Occipital lobe (tissue), 2 donors: ENCODE data around the gene GPR63. TPM values are rescaled to one million over a fixed set of nuclear protein-coding genes. Genes with fewer than 3 reads are reported as not detected.

ENCODE experiments used
- DNase-seq: peaks from one replicate; lab custom pipeline; 2025; lab: John Stamatoyannopoulos, UW
- total RNA-seq: library from RNA; depleted of rRNA; stranded (reverse); fragments of >200 nt; gene quantifications from one replicate; pipeline ENCODE4 v1.2.3, GENCODE V29; 2014

GPR63 gene
- total RNA-seq, 1 donor from 2014 or later, result 27.9 TPM

- no peak for DNase-seq
Observed at GRCh38 chr6:96760153-96760687, 77.1 kb downstream of the GPR63 start.

GRCh38 chr6:96755096-96755495, 82.2 kb downstream of the GPR63 start:
- no peak for DNase-seq

GRCh38 chr6:96749891-96750290, 87.4 kb downstream of the GPR63 start:
- no peak for DNase-seq

Other genes with a start within 250 kb of the GPR63 start
- 40.1 TPM for gene NDUFAF4, start 60.4 kb upstream of the GPR63 start, total RNA-seq
- gene KLHL32, start 87.3 kb upstream of the GPR63 start, total RNA-seq, result 44.9 TPM